ENCODE measurements around the gene IL22RA1.

Gene IL22RA1

GRCh38 chr1:24098943-24099638, 43.8 kb downstream of the IL22RA1 start:
- Histone ChIP-seq H3K9ac (ENCODE audit: low read depth in 1 of 2, low read length in 2 of 2) (no peak overlapping the region), H3K4me1 (ENCODE audit: control insufficient read depth in 1 of 2, insufficient read depth in 2 of 2, low read length in 2 of 2) (peaks cover 10 to 26% of the 10 kb centered on the region in 2 donors), H3K36me3 (ENCODE audit: control insufficient read depth in 1 of 2, insufficient read depth in 2 of 2, low read length in 2 of 2) (no peaks in the 10 kb centered on the region), H3K27me3 (ENCODE audit: control insufficient read depth in 1 of 2, insufficient read depth in 2 of 2, low read length in 2 of 2) (no peaks in the 10 kb centered on the region), H3K9me3 (ENCODE audit: control insufficient read depth in 1 of 2, low read length in 2 of 2) (no peaks in the 10 kb centered on the region), H3K27ac (ENCODE audit: low read depth, low read length) (no peak overlapping the region), H3K4me3 (ENCODE audit: low read depth in 1 of 2, low read length in 2 of 2) (no peak overlapping the region)

GRCh38 chr1:24098102-24098501, 44.8 kb downstream of the IL22RA1 start:
- Histone ChIP-seq H3K36me3 (ENCODE audit: control insufficient read depth in 1 of 2, insufficient read depth in 2 of 2, low read length in 2 of 2) (no peaks in the 10 kb centered on the region), H3K27ac (ENCODE audit: low read depth, low read length) (no peak overlapping the region), H3K9me3 (ENCODE audit: control insufficient read depth in 1 of 2, low read length in 2 of 2) (no peaks in the 10 kb centered on the region), H3K4me1 (ENCODE audit: control insufficient read depth in 1 of 2, insufficient read depth in 2 of 2, low read length in 2 of 2) (peaks cover 10 to 26% of the 10 kb centered on the region in 2 donors), H3K9ac (ENCODE audit: low read depth in 1 of 2, low read length in 2 of 2) (no peak overlapping the region), H3K27me3 (ENCODE audit: control insufficient read depth in 1 of 2, insufficient read depth in 2 of 2, low read length in 2 of 2) (no peaks in the 10 kb centered on the region), H3K4me3 (ENCODE audit: low read depth in 1 of 2, low read length in 2 of 2) (no peak overlapping the region)

GRCh38 chr1:24097663-24098062, 45.3 kb downstream of the IL22RA1 start:
- Histone ChIP-seq H3K9ac (ENCODE audit: low read depth in 1 of 2, low read length in 2 of 2) (no peak overlapping the region), H3K27me3 (ENCODE audit: control insufficient read depth in 1 of 2, insufficient read depth in 2 of 2, low read length in 2 of 2) (no peaks in the 10 kb centered on the region), H3K4me1 (ENCODE audit: control insufficient read depth in 1 of 2, insufficient read depth in 2 of 2, low read length in 2 of 2) (peaks cover 10 to 24% of the 10 kb centered on the region in 2 donors), H3K36me3 (ENCODE audit: control insufficient read depth in 1 of 2, insufficient read depth in 2 of 2, low read length in 2 of 2) (no peaks in the 10 kb centered on the region), H3K4me3 (ENCODE audit: low read depth in 1 of 2, low read length in 2 of 2) (no peak overlapping the region), H3K9me3 (ENCODE audit: control insufficient read depth in 1 of 2, low read length in 2 of 2) (no peaks in the 10 kb centered on the region), H3K27ac (ENCODE audit: low read depth, low read length) (no peak overlapping the region)

GRCh38 chr1:24096739-24097103, 46.2 kb downstream of the IL22RA1 start:
- H3K27ac ChIP-seq (ENCODE audit: low read depth, low read length): no peak overlapping the region
- no peaks in the 10 kb centered on the region for H3K36me3 ChIP-seq (ENCODE audit: control insufficient read depth in 1 of 2, insufficient read depth in 2 of 2, low read length in 2 of 2)
- H3K4me1 ChIP-seq (ENCODE audit: control insufficient read depth in 1 of 2, insufficient read depth in 2 of 2, low read length in 2 of 2): peaks cover 10 to 21% of the 10 kb centered on the region in 2 donors
- no peak overlapping the region for H3K4me3 ChIP-seq (ENCODE audit: low read depth in 1 of 2, low read length in 2 of 2)
- H3K9ac ChIP-seq (ENCODE audit: low read depth in 1 of 2, low read length in 2 of 2): no peak overlapping the region
- no peaks in the 10 kb centered on the region for H3K9me3 ChIP-seq (ENCODE audit: control insufficient read depth in 1 of 2, low read length in 2 of 2)
- no peaks in the 10 kb centered on the region for H3K27me3 ChIP-seq (ENCODE audit: control insufficient read depth in 1 of 2, insufficient read depth in 2 of 2, low read length in 2 of 2)

GRCh38 chr1:24096009-24096738, 46.8 kb downstream of the IL22RA1 start:
- Histone ChIP-seq H3K4me1 (ENCODE audit: control insufficient read depth in 1 of 2, insufficient read depth in 2 of 2, low read length in 2 of 2) (peaks cover 10 to 18% of the 10 kb centered on the region in 2 donors), H3K4me3 (ENCODE audit: low read depth in 1 of 2, low read length in 2 of 2) (no peak overlapping the region), H3K9ac (ENCODE audit: low read depth in 1 of 2, low read length in 2 of 2) (no peak overlapping the region), H3K9me3 (ENCODE audit: control insufficient read depth in 1 of 2, low read length in 2 of 2) (no peaks in the 10 kb centered on the region), H3K27me3 (ENCODE audit: control insufficient read depth in 1 of 2, insufficient read depth in 2 of 2, low read length in 2 of 2) (no peaks in the 10 kb centered on the region), H3K36me3 (ENCODE audit: control insufficient read depth in 1 of 2, insufficient read depth in 2 of 2, low read length in 2 of 2) (peaks cover 0 to 3% of the 10 kb centered on the region in 2 donors), H3K27ac (ENCODE audit: low read depth, low read length) (no peak overlapping the region)

- Histone ChIP-seq H3K4me3 (ENCODE audit: low read depth in 1 of 2, low read length in 2 of 2) (no peak overlapping the region), H3K27ac (ENCODE audit: low read depth, low read length) (no peak overlapping the region)
These were observed 47.6 kb downstream of the IL22RA1 start for GRCh38 chr1:24095140-24095859.

GRCh38 chr1:24094554-24094953, 48.4 kb downstream of the IL22RA1 start:
- H3K9me3 ChIP-seq (ENCODE audit: control insufficient read depth in 1 of 2, low read length in 2 of 2): no peaks in the 10 kb centered on the region
- H3K4me3 ChIP-seq (ENCODE audit: low read depth in 1 of 2, low read length in 2 of 2): no peak overlapping the region
- H3K27ac ChIP-seq (ENCODE audit: low read depth, low read length): no peak overlapping the region
- peaks cover 0 to 5% of the 10 kb centered on the region in 2 donors for H3K36me3 ChIP-seq (ENCODE audit: control insufficient read depth in 1 of 2, insufficient read depth in 2 of 2, low read length in 2 of 2)
- no peaks in the 10 kb centered on the region for H3K27me3 ChIP-seq (ENCODE audit: control insufficient read depth in 1 of 2, insufficient read depth in 2 of 2, low read length in 2 of 2)
- H3K4me1 ChIP-seq (ENCODE audit: control insufficient read depth in 1 of 2, insufficient read depth in 2 of 2, low read length in 2 of 2): peaks cover 8 to 9% of the 10 kb centered on the region in 2 donors
- H3K9ac ChIP-seq (ENCODE audit: low read depth in 1 of 2, low read length in 2 of 2): no peak overlapping the region

More at GRCh38 chr1:24095140-24095859, 47.6 kb downstream of the IL22RA1 start:
- Histone ChIP-seq H3K4me1 (ENCODE audit: control insufficient read depth in 1 of 2, insufficient read depth in 2 of 2, low read length in 2 of 2) (peaks cover 10 to 12% of the 10 kb centered on the region in 2 donors), H3K27me3 (ENCODE audit: control insufficient read depth in 1 of 2, insufficient read depth in 2 of 2, low read length in 2 of 2) (no peaks in the 10 kb centered on the region), H3K9ac (ENCODE audit: low read depth in 1 of 2, low read length in 2 of 2) (no peak overlapping the region), H3K9me3 (ENCODE audit: control insufficient read depth in 1 of 2, low read length in 2 of 2) (no peaks in the 10 kb centered on the region), H3K36me3 (ENCODE audit: control insufficient read depth in 1 of 2, insufficient read depth in 2 of 2, low read length in 2 of 2) (peaks cover 0 to 5% of the 10 kb centered on the region in 2 donors)

- Histone ChIP-seq H3K27ac (ENCODE audit: low read depth, low read length) (no peak overlapping the region), H3K27me3 (ENCODE audit: control insufficient read depth in 1 of 2, insufficient read depth in 2 of 2, low read length in 2 of 2) (no peaks in the 10 kb centered on the region), H3K36me3 (ENCODE audit: control insufficient read depth in 1 of 2, insufficient read depth in 2 of 2, low read length in 2 of 2) (peaks cover 0 to 5% of the 10 kb centered on the region in 2 donors), H3K9me3 (ENCODE audit: control insufficient read depth in 1 of 2, low read length in 2 of 2) (no peaks in the 10 kb centered on the region), H3K4me3 (ENCODE audit: low read depth in 1 of 2, low read length in 2 of 2) (no peak overlapping the region), H3K4me1 (ENCODE audit: control insufficient read depth in 1 of 2, insufficient read depth in 2 of 2, low read length in 2 of 2) (peaks cover under 1% of the 10 kb centered on the region in 2 donors), H3K9ac (ENCODE audit: low read depth in 1 of 2, low read length in 2 of 2) (no peak overlapping the region)
These were observed 49.2 kb downstream of the IL22RA1 start for GRCh38 chr1:24093732-24094131.

- no peak overlapping the region for H3K4me3 ChIP-seq (ENCODE audit: low read depth in 1 of 2, low read length in 2 of 2)
- no peak overlapping the region for H3K9ac ChIP-seq (ENCODE audit: low read depth in 1 of 2, low read length in 2 of 2)
- no peaks in the 10 kb centered on the region for H3K4me1 ChIP-seq (ENCODE audit: control insufficient read depth in 1 of 2, insufficient read depth in 2 of 2, low read length in 2 of 2)
- H3K9me3 ChIP-seq (ENCODE audit: control insufficient read depth in 1 of 2, low read length in 2 of 2): no peaks in the 10 kb centered on the region
- no peak overlapping the region for H3K27ac ChIP-seq (ENCODE audit: low read depth, low read length)
- H3K36me3 ChIP-seq (ENCODE audit: control insufficient read depth in 1 of 2, insufficient read depth in 2 of 2, low read length in 2 of 2): peaks cover 0 to 5% of the 10 kb centered on the region in 2 donors
- H3K27me3 ChIP-seq (ENCODE audit: control insufficient read depth in 1 of 2, insufficient read depth in 2 of 2, low read length in 2 of 2): no peaks in the 10 kb centered on the region
These were observed 50.0 kb downstream of the IL22RA1 start for GRCh38 chr1:24092979-24093378.

- Histone ChIP-seq H3K9me3 (ENCODE audit: control insufficient read depth in 1 of 2, low read length in 2 of 2) (no peaks in the 10 kb centered on the region), H3K27me3 (ENCODE audit: control insufficient read depth in 1 of 2, insufficient read depth in 2 of 2, low read length in 2 of 2) (no peaks in the 10 kb centered on the region), H3K4me1 (ENCODE audit: control insufficient read depth in 1 of 2, insufficient read depth in 2 of 2, low read length in 2 of 2) (no peaks in the 10 kb centered on the region), H3K4me3 (ENCODE audit: low read depth in 1 of 2, low read length in 2 of 2) (no peak overlapping the region), H3K36me3 (ENCODE audit: control insufficient read depth in 1 of 2, insufficient read depth in 2 of 2, low read length in 2 of 2) (peaks cover 0 to 5% of the 10 kb centered on the region in 2 donors), H3K27ac (ENCODE audit: low read depth, low read length) (no peak overlapping the region), H3K9ac (ENCODE audit: low read depth in 1 of 2, low read length in 2 of 2) (no peak overlapping the region)
These were observed 50.9 kb downstream of the IL22RA1 start for GRCh38 chr1:24091971-24092482.

Measured in duodenal mucosa (tissue), 2 donors.